GDM1 (cell line): ENCODE results near the gene SGIP1.

Experiments
- DNase-seq: peaks from one replicate; lab custom pipeline; 2025; lab: John Stamatoyannopoulos, UW

SGIP1 gene

GRCh38 chr1:66606362-66607065 lies 72.6 kb downstream of the SGIP1 start:
- no peak for DNase-seq

DNA sequence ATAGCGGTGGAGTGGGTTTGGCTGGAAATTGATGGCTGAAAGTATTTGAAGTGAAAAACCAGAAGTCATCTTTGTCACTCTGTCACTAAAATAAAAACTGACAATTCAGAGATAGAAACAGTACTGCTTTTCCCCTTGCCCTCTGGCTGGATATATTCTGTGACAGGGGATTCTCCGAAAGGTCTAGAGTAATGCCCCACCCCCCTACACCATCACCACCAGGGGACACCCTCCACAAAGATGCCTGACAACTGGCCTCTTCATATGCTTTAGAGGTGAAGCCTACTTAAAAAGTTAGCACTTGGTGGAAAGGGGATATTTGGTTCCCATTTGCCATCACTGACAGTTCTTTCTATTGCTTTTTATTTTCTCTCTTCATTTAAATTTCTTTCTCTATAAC lies 73.5 kb downstream of the SGIP1 start:
- no peak for DNase-seq

- DNase-seq = no peak
Observed at GRCh38 chr1:66613187-66613586, 79.2 kb downstream of the SGIP1 start.

DNA sequence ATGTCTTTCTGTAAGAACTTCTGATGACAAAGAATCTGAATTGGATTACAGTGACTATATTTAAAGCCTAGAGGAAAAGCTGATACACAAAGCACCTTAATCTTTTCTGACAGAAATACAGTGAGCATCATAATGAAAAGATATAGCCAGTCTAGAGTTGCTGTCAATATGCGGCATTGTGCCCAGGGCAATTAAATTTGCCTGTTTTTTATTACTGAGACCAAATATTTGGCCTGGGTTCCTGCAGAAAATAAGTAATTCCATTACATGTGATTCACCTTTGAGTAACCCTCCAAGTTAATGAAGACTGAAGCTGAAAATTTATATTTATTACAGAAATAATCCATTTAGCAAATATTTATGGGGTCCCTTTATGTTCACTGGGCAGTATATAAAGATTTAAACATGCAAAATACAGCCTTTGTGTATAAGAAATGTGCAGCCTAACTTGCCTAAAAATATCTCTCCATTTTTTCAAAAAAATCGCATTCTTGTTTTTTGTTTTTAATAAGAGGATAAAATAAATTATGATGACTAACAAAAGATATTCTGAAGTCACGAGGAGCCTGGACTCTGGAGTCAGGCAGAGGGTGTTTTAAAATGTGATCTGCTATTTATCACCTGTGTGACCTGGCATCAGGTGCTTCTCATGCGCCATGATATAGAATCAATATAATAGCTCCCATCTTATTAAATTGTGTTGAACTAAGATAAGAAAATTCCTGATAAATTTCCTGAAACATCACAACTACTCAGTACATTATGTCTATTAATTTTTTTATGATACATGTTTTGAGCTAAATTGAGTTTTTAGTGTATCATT lies 83.6 kb downstream of the SGIP1 start:
- DNase-seq = no peak

- no peak for DNase-seq
Observed at GRCh38 chr1:66618390-66618789, 84.4 kb downstream of the SGIP1 start.

DNA sequence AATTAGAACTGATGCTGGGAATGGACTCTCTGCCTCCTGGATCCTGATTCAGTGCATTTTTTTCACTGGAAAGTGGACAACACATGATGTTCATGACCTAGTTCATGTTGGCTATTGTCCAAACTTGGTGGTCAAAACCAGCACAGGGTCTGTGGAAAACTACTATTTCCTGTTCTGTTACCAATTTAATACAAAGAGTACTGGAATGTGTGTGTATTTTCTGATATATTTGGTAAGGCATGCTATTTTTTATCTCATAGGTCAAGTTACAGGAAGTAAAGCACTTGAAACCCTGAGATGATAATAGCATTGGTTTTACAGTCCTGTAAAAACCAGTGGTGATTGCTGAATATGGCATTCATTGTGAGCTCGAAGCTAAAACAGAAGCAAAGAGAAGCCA lies 89.9 kb downstream of the SGIP1 start:
- no peak for DNase-seq

DNA sequence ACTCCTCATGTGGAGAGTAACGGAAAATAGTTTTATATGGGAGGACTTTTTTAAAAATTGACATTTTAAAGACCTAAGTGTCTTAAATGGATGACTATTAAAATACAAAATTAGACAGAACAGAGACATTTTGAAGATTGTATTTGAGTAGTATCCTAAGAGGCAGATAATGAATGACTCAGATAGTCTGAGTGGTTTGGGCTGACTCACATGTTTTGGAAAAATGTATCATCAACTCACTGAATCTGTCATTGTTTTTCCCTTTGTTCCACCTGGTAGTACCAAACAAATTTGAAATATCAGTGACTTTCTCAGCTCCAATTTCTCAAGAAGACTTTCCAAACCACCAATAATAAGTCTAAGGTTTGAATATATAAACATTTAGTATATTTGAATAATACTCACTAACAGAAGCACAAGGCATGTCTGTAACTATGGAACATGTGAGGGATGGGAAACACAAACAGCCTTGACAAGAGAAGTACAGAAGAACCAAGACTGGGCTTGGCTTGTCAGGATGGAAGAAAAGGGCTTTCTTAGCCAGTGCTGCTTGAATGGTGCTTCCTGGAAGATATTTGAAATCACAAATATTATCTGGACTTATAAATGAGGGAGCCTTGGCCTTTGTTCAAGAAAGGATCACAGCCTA lies 90.6 kb downstream of the SGIP1 start:
- no peak for DNase-seq

DNA sequence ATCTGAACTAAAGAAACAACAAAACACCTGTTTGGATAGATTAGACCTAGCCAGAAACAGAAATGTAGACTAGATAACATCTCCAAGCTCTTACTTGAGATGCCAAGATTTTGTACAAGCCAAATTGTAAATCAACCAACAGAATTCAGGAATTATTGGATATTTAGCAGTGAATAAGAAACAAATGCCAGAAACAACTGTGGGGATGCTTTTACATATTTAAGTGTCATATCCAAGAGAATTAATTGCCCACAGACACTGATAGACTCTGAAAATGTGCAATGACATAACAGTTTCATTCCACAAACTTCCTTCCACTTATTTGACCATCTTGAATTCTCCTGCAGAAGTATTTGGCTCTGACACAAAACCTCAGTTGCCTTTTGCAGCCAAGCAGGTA lies 92.3 kb downstream of the SGIP1 start:
- no peak for DNase-seq

DNA sequence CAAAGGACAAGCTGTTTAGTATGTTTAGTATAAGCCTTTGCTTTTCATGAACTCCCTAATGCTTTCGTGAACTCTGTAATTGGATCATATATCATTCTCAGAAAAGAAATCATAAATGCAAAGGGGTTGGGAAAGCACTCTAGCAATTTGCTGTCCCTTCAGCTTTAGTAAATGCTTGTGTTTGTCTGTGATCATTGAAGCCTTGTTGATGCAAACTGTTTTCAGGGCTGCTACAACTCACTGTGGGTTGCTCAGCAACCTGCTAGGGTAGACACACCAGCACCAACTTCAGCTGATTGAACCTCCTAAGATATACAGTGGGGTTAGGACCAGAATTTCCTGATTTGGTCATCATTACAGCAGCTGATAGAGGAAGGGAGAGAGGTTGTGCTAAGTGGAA lies 95.0 kb downstream of the SGIP1 start:
- DNase-seq = no peak

GRCh38 chr1:66633159-66633558 lies 99.2 kb downstream of the SGIP1 start:
- DNase-seq = no peak

DNA sequence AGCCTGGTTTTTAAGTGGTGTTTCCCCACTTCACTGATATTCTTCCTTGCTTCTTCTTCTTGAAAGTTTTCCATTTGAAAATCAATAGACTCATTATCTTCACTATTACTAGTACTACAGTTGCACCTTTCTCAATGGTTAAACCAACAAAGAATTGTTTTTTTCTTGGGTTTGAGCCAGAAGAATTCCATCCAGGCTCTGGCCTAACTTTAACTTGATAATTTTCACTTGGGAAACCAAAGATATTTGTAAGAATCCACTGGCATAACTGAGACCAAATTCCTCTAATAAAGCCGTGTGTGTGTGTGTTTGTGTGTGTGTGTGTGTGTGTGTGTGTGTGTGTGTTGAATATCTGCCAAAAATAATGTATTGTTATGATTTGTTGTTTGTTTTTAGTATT lies 103.2 kb downstream of the SGIP1 start:
- no peak for DNase-seq

GRCh38 chr1:66641891-66642473 lies 108.0 kb downstream of the SGIP1 start:
- DNase-seq = no peak

DNA sequence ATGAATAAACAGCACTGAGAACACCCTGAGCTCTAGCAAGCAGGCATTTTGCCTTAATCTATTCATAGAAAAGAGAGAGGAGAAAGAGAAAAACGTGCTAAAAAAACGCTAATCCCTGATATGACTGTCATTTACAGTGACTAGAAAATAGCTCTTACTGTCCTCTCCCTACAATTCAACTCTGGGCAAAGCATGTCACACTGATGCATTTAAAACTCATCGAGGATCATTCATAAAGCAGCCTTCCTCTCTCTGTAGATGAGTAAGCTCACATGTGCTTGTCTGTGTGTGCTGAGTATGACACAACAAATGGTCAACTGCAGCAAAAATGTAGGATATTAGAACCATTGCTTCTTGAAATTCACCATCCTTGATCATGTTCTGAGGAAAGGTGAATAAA lies 109.0 kb downstream of the SGIP1 start:
- no peak for DNase-seq

GRCh38 chr1:66644331-66644730 lies 110.4 kb downstream of the SGIP1 start:
- DNase-seq = no peak

GRCh38 chr1:66648901-66649595 lies 115.1 kb downstream of the SGIP1 start:
- DNase-seq = peak; percentile 11

- DNase-seq = no peak
Observed at GRCh38 chr1:66652556-66652955, 118.6 kb downstream of the SGIP1 start.

GRCh38 chr1:66654643-66655042 lies 120.7 kb downstream of the SGIP1 start:
- no peak for DNase-seq

- DNase-seq = no peak
Observed at GRCh38 chr1:66671455-66671854, 137.5 kb downstream of the SGIP1 start.

DNA sequence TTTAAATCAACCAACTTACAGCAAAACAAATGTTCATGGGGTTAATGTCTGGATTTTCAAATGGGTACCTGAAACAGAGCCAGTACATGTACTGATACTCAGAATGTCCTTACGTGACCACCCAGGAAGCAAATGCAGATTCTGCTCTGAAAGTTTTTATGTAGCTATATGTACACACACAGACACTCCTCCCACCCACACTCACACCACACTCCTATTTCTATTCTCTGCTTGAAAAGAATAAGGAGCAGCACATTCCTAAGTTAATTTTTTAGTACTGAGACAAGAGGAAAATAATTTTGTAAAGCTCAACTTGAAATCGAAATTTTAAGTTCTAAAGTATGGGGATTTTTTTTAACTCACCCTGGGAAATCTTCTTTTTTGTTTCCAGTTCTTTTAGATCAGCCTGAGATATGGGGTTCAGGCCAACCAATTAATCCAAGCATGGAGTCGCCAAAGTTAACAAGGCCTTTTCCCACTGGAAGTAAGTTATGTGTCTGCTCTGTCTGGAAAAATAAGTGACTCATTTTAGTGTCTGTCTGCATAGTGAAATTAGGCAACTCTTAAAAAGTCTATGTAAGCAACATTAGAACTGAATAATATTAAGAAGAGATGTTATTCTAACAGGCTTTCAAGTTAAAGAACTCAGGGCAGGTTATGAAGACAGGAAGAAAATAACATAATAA lies 142.8 kb downstream of the SGIP1 start:
- no peak for DNase-seq

DNA sequence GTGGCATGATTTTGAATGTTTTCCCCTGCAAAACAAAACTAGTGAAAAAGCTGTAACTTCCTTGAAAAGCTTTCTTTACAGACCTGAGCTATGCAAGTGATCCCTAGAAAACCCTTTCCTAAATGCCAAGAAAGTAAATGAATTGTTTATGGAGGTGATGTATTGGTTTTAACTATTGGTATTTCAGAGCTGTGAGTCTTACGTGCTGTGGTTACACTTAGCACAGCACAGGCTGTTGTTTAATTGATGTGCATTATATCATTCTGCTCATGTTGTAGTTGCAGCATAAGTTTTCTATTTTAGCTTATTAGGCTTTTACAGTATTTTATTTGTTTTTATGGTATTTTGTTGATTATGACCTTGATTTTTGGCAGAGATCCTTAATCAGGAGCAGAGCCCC lies 144.2 kb downstream of the SGIP1 start:
- DNase-seq = no peak

DNA sequence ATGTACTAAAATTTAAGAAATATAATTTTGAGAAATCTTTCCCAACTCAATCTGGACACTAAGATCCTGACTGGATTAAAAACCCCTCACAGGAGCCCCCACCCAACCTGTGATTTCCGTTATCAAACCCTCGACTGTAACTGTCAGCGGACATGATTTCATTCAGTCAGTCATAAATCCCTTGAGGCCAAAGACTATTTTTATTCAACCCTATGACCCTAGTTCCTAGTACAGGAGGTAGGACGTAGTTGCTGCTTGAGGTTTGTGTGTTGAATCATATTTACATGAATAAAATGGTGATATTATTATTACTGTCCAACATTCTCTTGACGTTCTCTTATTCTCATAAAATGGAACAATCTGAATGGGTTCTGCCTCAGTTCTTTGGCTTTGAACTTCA lies 145.2 kb downstream of the SGIP1 start:
- no peak for DNase-seq

DNA sequence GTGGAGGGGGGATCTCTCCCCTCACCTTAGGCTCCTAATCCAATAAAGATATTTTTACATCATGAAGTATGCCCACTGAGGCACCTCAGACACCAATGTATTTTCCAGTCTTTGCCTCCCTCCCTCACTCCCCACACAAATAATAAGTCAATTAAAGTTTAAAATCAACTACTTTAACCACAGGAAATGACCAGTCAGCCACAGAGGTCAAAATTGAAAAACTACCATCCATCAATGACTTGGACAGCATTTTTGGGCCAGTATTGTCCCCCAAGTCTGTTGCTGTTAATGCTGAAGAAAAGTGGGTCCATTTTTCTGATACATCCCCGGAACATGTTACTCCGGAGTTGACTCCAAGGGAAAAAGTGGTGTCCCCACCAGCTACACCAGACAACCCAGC lies 147.7 kb downstream of the SGIP1 start:
- no peak for DNase-seq
